Lower lobe of right lung (tissue), 2 donors: ENCODE measurements around the gene DOK7. TPM values are rescaled to one million over a fixed set of nuclear protein-coding genes. Genes with fewer than 3 reads are reported as not detected.

Experiments used
- ATAC-seq, 2 donors: fragments of 200-7000 bp; cut with Tn5 transposase; one replicate each; pipeline ENCODE4 v1.9.1; 2020 to 2022; ENCODE audit warnings: mild to moderate bottlenecking in 2 of 2, moderate library complexity in 2 of 2
- DNase-seq: peaks from one replicate; pipeline ENCODE4 v3.0.0-alpha.2; 2020
- H3K27ac ChIP-seq: fragments of 200-600 bp; one replicate; pipeline ENCODE4 v1.8.0; 2022
- H3K27me3 ChIP-seq: fragments of 200-600 bp; one replicate; pipeline ENCODE4 v1.8.0; 2022; ENCODE audit warnings: low read depth
- H3K36me3 ChIP-seq: fragments of 200-600 bp; one replicate; pipeline ENCODE4 v1.8.0; 2022; ENCODE audit warnings: mild to moderate bottlenecking
- H3K4me1 ChIP-seq: fragments of 200-600 bp; one replicate; pipeline ENCODE4 v1.8.0; 2022
- H3K4me3 ChIP-seq: fragments of 200-600 bp; one replicate; pipeline ENCODE4 v1.8.0; 2022; ENCODE audit warnings: mild to moderate bottlenecking
- H3K9me3 ChIP-seq: fragments of 200-600 bp; one replicate; pipeline ENCODE4 v1.8.0; 2022
- intact Hi-C: fragments of 100-400 bp; cut with DNase I; formaldehyde crosslinking; loops from one replicate; pipeline ENCODE4 v1.11.0; 2022
- total RNA-seq: library from RNA; stranded (reverse); fragmentation: NEBNext Ultra II Directional; extraction: Animal tissue kit (Norgen Biotek cat#: 25700); gene quantifications from one replicate; pipeline ENCODE4 v1.2.1, GENCODE V29; 2021
- TF ChIP-seq, protein P1 (sequence below): fragments of 200-600 bp; IDR thresholded peaks from one replicate; pipeline ENCODE4 v1.8.0; 2022; ENCODE audit warnings: antibody characterized with exemption, mild to moderate bottlenecking
- donor health status: DM: no; HTN: yes; CAD: no; lungs with severe emphysema.

Gene DOK7
- total RNA-seq, 1 donor from 2014 or later: 4.0 TPM

DNA sequence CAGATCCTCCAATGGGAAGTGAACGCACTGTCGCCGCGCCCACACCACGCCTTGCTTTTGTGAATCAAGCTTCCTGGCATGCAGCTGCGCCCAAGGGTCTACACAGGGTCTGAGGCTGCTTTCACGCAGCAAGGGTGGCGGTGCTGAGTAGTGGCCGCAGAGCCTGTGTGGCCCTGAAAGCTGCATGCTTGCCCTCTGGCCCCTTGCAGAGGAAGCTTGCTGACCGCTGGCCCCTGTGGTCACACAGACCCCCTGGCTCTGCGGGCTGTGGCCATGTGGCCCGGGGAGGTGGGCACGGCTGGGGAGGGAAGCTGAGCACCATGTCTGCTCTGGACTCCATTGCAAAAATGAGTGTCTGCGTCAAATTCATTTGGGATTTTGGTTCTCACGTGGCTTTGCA lies 8.8 kb downstream of the DOK7 start:
- Histone ChIP-seq H3K4me1 (peaks cover 5% of the 10 kb centered on the region), H3K27ac (no peak overlapping the region), H3K9me3 (no peaks in the 10 kb centered on the region), H3K27me3 (peaks cover 9% of the 10 kb centered on the region), H3K36me3 (no peaks in the 10 kb centered on the region), H3K4me3 (no peak overlapping the region)
- no peak for ATAC-seq
- intact Hi-C loops: no loop called here
- peak; percentile 36 for DNase-seq
- TF ChIP-seq, protein P1, sequence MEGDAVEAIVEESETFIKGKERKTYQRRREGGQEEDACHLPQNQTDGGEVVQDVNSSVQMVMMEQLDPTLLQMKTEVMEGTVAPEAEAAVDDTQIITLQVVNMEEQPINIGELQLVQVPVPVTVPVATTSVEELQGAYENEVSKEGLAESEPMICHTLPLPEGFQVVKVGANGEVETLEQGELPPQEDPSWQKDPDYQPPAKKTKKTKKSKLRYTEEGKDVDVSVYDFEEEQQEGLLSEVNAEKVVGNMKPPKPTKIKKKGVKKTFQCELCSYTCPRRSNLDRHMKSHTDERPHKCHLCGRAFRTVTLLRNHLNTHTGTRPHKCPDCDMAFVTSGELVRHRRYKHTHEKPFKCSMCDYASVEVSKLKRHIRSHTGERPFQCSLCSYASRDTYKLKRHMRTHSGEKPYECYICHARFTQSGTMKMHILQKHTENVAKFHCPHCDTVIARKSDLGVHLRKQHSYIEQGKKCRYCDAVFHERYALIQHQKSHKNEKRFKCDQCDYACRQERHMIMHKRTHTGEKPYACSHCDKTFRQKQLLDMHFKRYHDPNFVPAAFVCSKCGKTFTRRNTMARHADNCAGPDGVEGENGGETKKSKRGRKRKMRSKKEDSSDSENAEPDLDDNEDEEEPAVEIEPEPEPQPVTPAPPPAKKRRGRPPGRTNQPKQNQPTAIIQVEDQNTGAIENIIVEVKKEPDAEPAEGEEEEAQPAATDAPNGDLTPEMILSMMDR: no peak

DNA sequence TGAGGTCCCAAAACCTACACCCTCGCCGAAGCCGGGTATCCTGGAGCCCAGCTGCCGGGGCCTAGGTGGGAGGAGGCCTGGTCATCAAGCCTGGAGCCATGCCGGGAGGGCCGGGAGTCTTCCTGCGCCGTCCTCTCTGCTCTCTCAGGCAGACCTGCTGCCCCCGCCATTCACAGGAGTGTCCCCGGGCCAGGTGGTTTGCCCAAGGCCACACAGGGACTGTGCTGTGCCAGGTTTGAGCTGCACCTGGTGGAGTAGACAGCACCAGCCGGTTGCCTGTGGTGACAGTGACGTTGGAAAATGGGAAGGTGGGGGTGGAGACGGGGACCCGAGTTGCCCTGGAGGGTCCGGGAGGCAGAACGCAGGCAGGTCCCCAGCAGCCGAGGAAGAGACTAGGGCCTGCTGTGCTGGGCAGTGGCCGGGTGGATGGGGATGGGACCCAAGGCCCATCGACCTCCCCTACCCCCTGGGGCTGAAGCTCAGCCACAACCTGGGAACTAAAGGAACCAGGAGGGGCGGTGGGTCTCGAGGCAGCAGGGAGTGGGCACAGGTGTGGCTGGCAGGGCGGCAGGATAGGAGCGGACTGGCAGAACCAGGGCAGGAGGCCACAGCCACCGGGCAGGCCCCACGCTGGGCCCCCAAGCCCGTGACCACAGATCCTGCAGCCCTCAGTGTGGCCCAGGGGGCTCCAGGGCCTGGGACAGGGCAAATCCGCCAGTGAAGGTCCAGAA lies 9.5 kb downstream of the DOK7 start:
- TF ChIP-seq, protein P1: no peak
- Histone ChIP-seq H3K27me3 (peaks cover 13% of the 10 kb centered on the region), H3K27ac (no peak overlapping the region), H3K9me3 (no peaks in the 10 kb centered on the region), H3K4me3 (no peak overlapping the region), H3K4me1 (peaks cover 5% of the 10 kb centered on the region), H3K36me3 (no peaks in the 10 kb centered on the region)
- intact Hi-C loops: no loop called here
- ATAC-seq (no peak), DNase-seq (peak; percentile 39)

DNA sequence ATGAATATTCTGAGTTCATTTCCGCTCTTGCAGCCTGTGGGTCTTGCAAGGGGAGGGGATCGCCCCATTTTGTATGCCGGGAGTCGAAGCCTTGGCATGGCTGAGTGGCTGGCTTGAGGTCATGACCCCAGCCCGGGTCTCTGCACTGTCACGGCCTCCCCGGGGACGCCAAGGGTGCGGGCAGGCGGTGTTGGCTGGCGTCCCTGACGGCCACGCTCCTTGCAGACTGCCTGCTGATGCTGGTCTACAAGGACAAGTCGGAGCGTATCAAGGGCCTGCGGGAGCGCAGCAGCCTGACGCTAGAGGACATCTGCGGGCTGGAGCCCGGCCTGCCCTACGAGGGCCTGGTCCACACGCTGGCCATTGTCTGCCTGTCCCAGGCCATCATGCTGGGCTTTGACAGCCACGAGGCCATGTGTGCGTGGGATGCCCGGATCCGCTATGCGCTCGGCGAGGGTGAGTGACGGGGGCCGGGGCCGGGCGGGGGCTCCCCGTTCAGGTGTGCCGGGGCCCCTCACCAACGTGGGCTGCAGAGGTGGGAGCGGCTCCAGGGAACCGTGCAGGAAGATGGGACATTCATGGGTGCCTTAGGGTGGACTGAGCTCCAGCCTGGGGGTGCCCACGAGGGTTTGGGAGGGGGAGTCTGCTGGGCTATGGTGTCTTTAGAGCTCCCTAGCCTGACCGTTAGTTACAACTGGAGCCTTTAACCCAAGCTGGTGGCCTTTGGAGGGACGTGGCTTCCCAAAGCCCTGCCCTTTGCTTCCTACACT lies 10.3 kb downstream of the DOK7 start:
- no peak overlapping the region for H3K27ac ChIP-seq
- no peak overlapping the region for H3K4me3 ChIP-seq
- H3K9me3 ChIP-seq: no peaks in the 10 kb centered on the region
- DNase-seq: peak; percentile 34
- peaks cover 5% of the 10 kb centered on the region for H3K4me1 ChIP-seq
- no peak for ATAC-seq
- no peaks in the 10 kb centered on the region for H3K36me3 ChIP-seq
- TF ChIP-seq, protein P1: no peak
- intact Hi-C loops: no loop called here
- peaks cover 14% of the 10 kb centered on the region for H3K27me3 ChIP-seq

DNA sequence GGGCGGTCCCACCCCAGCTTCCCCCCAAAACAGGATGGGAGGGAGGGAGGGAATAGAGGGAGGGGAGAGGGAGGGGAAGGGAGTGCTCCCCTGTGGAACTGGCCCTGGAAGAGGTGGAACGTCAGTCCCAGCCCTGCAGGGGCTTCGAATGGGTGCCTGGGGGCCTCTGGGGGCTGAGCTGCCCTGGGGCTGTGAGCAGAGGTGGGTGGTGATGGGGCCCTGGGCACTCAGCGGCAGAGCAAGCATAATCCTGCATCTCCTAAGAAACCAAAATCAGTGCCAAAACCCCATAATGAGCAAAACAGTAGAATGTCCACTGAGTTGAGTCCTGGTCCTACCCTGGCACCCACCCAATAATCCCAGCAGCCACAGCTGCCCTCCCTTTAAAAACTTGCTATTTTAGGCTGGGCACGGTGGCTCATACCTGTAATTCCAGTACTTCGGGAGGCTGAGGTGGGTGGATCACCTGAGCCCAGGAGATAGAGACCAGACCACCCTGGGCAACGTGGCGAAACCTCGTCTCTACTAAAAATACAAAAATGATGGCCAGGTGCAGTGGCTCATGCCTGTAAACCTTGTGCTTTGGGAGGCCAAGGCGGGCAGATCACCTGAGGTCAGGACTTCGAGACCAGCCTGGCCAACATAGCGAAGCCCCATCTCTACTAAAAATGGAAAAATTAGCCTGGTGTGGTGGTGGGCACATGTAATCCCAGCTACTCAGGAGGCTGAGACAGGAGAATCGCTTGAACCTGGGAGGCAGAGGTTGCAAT lies 11.1 kb downstream of the DOK7 start:
- H3K4me3 ChIP-seq: no peak overlapping the region
- DNase-seq (no peak), ATAC-seq (no peak)
- H3K27ac ChIP-seq: no peak overlapping the region
- peaks cover 18% of the 10 kb centered on the region for H3K27me3 ChIP-seq
- intact Hi-C loops: no loop called here
- no peaks in the 10 kb centered on the region for H3K9me3 ChIP-seq
- no peaks in the 10 kb centered on the region for H3K36me3 ChIP-seq
- TF ChIP-seq, protein P1: no peak
- peaks cover 5% of the 10 kb centered on the region for H3K4me1 ChIP-seq

DNA sequence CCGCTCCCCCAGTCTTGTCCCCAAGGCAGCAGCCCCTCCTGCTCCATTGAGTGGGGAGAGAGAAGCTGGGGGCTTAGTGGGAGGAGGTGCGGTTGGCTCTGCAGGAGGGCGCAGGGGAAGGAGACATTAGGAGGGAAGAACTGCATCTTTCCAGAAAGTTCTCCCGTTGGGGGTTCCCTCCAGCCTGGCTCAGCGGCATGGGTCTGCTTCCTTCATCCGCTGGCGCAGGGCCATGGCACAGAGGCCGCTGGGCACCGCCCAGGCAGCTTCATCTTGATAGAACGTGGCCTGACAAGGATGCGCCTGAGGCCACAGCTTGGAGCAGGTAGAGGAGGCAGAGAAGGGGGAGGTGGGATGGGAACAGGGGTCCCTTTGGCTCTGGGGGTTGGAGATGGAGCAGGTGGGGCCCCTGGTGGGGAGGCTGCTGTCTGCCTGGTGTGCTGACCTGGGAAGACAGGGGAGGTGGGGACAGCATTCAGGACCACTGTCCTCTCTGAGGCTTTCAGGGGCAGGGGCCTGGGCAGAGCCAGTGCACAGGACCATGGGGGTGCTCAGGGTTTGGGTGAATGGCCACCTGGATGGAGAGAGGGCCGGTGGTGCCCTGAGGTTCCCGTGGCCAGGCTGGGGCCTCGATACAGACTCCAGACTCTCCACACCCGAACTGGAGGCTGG lies 12.1 kb downstream of the DOK7 start:
- no peak overlapping the region for H3K4me3 ChIP-seq
- intact Hi-C loops: no loop called here
- TF ChIP-seq, protein P1: no peak
- DNase-seq (peak; percentile 42), ATAC-seq (no peak)
- H3K36me3 ChIP-seq: no peaks in the 10 kb centered on the region
- no peaks in the 10 kb centered on the region for H3K9me3 ChIP-seq
- H3K4me1 ChIP-seq: peaks cover 4% of the 10 kb centered on the region
- no peak overlapping the region for H3K27ac ChIP-seq
- peaks cover 22% of the 10 kb centered on the region for H3K27me3 ChIP-seq
